Measurements from ENCODE around the gene HOXC5. TPM values are rescaled to one million over a fixed set of nuclear protein-coding genes. Genes with fewer than 3 reads are reported as not detected.

Gene HOXC5
- total RNA-seq, 1 experiment from 2014 or later, result not detected

DNA sequence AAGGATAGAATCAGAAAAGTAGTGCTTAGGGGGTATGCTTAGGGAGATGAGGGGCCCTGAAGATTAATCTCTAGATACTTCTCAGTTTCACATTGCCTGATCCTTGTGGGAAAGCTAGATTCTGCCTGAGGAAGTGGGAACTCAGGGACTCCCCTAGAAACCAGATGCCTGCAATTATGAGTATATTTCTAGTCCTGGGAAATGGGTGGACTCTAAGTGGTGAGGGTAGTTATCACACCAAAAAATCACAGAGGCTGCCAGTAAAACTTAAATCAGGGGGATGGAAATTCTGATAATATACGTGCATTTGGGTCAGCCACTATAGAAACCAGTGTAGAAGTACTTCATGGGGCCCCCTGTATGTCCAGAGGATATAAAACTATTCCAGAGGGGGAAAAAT is 39.1 kb downstream of the HOXC5 start:
- Histone ChIP-seq H2BK12ac (ENCODE audit: insufficient read length, low read depth, low read length) (no peak overlapping the region), H3K79me1 (ENCODE audit: insufficient read depth, low read depth, low read length, poor library complexity, severe bottlenecking) (no peaks in the 10 kb centered on the region), H4K8ac (replicated peaks; ENCODE audit: insufficient read length, low read depth, low read length) (no peak overlapping the region), H3T11ph (ENCODE audit: low read length) (no peak overlapping the region), H3K9me3 (ENCODE audit: control insufficient read depth, low read depth, low read length) (no peaks in the 10 kb centered on the region), H3K9ac (ENCODE audit: extremely low read depth, insufficient read length, low read length) (no peak overlapping the region), H2BK5ac (ENCODE audit: insufficient read length, low read length) (no peak overlapping the region), H2BK20ac (ENCODE audit: low read depth, low read length, poor library complexity, severe bottlenecking) (no peak overlapping the region), H2AFZ (ENCODE audit: low read length) (no peak overlapping the region), H3K18ac (ENCODE audit: insufficient read length, low read depth, low read length) (no peak overlapping the region), H3K56ac (ENCODE audit: insufficient read length, low read depth, low read length) (no peak overlapping the region), H2BK15ac (ENCODE audit: low read depth, low read length) (no peak overlapping the region), H3K27me3 (ENCODE audit: insufficient read depth, low read length) (peaks cover 13% of the 10 kb centered on the region; the same call in 1 of the 2 replicates), H3K14ac (ENCODE audit: insufficient read depth, low read length) (no peak overlapping the region), H3K4me1 (ENCODE audit: insufficient read depth, low read length) (peaks cover 3% of the 10 kb centered on the region; the same call in 1 of the 2 replicates), H2BK120ac (ENCODE audit: low read depth, low read length, poor library complexity, severe bottlenecking) (no peak overlapping the region), H3K23ac (ENCODE audit: insufficient read length, low read depth, low read length) (no peak overlapping the region), H3K23me2 (ENCODE audit: insufficient read length, low read depth, low read length, poor library complexity, severe bottlenecking) (no peaks in the 10 kb centered on the region), H3K4me2 (ENCODE audit: insufficient read depth, insufficient read length, low read length) (no peak overlapping the region), H4K91ac (ENCODE audit: insufficient read length, low read depth, low read length) (no peak overlapping the region), H4K20me1 (ENCODE audit: control insufficient read depth, insufficient read depth, insufficient read length) (no peaks in the 10 kb centered on the region), H4K5ac (ENCODE audit: insufficient read length, low read depth, low read length) (no peak overlapping the region), H2AK5ac (ENCODE audit: insufficient read length, low read length) (no peak overlapping the region), H3K4ac (ENCODE audit: low read depth, low read length) (no peak overlapping the region), H3K79me2 (ENCODE audit: insufficient read depth, low read length) (no peaks in the 10 kb centered on the region), H3K27ac (ENCODE audit: insufficient read length, low read depth, low read length) (no peak overlapping the region)
- peaks cover 91% of the 10 kb centered on the region for H3K27me3 Mint-ChIP-seq (ENCODE audit: low read depth)
- H3K9me3 Mint-ChIP-seq, result no peaks in the 10 kb centered on the region; a peak in 1 of 5 replicates
- peaks cover 0 to 2% (median 0%) of the 10 kb centered on the region in 3 experiments; a peak in 1 of 7 replicates for H3K36me3 Mint-ChIP-seq (ENCODE audit: insufficient read depth in 1 of 3, low read depth in 3 of 3)
- no CpG with 5 or more reads among the region's 1 CpG for WGBS (ENCODE audit: extremely low coverage, insufficient read length, low lambda C conversion rate)
- H3K4me1 Mint-ChIP-seq, result peaks cover 18 to 26% of the 10 kb centered on the region in 2 experiments
- DNase-seq, result no peak
- no peak overlapping the region for H3K4me3 Mint-ChIP-seq
- no peak overlapping the region for H3K27ac Mint-ChIP-seq
- TF ChIP-seq, protein P1, sequence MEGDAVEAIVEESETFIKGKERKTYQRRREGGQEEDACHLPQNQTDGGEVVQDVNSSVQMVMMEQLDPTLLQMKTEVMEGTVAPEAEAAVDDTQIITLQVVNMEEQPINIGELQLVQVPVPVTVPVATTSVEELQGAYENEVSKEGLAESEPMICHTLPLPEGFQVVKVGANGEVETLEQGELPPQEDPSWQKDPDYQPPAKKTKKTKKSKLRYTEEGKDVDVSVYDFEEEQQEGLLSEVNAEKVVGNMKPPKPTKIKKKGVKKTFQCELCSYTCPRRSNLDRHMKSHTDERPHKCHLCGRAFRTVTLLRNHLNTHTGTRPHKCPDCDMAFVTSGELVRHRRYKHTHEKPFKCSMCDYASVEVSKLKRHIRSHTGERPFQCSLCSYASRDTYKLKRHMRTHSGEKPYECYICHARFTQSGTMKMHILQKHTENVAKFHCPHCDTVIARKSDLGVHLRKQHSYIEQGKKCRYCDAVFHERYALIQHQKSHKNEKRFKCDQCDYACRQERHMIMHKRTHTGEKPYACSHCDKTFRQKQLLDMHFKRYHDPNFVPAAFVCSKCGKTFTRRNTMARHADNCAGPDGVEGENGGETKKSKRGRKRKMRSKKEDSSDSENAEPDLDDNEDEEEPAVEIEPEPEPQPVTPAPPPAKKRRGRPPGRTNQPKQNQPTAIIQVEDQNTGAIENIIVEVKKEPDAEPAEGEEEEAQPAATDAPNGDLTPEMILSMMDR (conservative IDR thresholded peaks at IDR 0.05), result no peak
